ENCODE data around the gene MSTO1.

GRCh38 chr1:155651861-155652661 is 42.0 kb downstream of the MSTO1 start:
- TF ChIP-seq CTCF (optimal IDR thresholded peaks at IDR 0.05 in 1 of 3, IDR thresholded peaks at IDR 0.05 in 1 of 3, conservative IDR thresholded peaks at IDR 0.05 in 1 of 3; ENCODE audit: extremely low read depth in 1 of 3, insufficient read depth in 2 of 3, low read length in 3 of 3) (no peak), EZH2 (IDR thresholded peaks at IDR 0.05; ENCODE audit: low read length) (no peak)

All from keratinocyte (primary cell).